ENCODE results near the gene OPN1LW. TPM values are rescaled to one million over a fixed set of nuclear protein-coding genes. Genes with fewer than 3 reads are reported as not detected.
"Not testable (repeated sequence)": the region's sequence is repeated elsewhere in the genome, so short reads cannot be mapped to it uniquely, and the experiment has no call there.

OPN1LW gene
- total and polyA plus RNA-seq, 2 donors (not counting 1 experiment from before 2014, with no cell fraction given) = not detected

DNA sequence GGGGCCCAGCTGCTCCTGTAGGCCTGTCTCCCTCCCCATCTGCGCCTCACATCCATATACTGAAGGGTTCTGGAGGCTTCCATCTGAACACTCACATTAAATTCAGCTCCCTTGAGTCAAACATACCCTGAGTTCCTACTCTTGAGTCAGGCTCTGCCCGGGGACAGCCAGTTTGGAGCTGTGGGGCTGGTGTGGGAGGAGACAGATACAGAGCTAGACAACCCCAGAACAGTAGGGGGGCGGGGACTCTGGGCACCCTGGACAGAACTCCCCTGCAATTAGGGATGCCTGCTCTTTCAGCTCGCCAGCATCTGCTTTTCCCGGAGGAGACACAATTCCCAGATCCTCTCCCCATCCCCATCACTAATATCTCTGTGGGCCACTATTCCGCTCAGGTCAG is 7.0 kb downstream of the OPN1LW start:
- H3K27ac ChIP-seq (ENCODE audit: low read length in 2 of 2); H3K4me3 Mint-ChIP-seq; H3K4me3 ChIP-seq (ENCODE audit: control extremely low read depth in 1 of 5, extremely low read depth in 1 of 5, insufficient read depth in 1 of 5, low read depth in 2 of 5, low read length in 4 of 5); H3K79me2 ChIP-seq (ENCODE audit: control insufficient read depth, insufficient read depth, low read length); H2AFZ ChIP-seq (ENCODE audit: insufficient read depth, low read depth, low read length, poor library complexity, severe bottlenecking); H3K36me3 ChIP-seq (replicated peaks in 1 of 2; ENCODE audit: control extremely low read depth in 1 of 2, control insufficient read depth in 1 of 2, extremely low read depth in 1 of 2, insufficient read depth in 2 of 2, low read length in 1 of 2); H3K27me3 Mint-ChIP-seq; POLR2A ChIA-PET; H3K9ac ChIP-seq (ENCODE audit: low read length); ATAC-seq (ENCODE audit: low read depth); H3K9me3 Mint-ChIP-seq (ENCODE audit: insufficient read depth); H3K27ac Mint-ChIP-seq; H3K4me1 ChIP-seq (ENCODE audit: control insufficient read depth in 2 of 2, insufficient read depth in 2 of 2, low read length in 2 of 2); DNase-seq; H3K4me2 ChIP-seq (replicated peaks; ENCODE audit: low read depth, low read length, poor library complexity, severe bottlenecking); CTCF ChIA-PET; H3K27me3 ChIP-seq (replicated peaks in 1 of 4; ENCODE audit: control extremely low read depth in 1 of 4, control insufficient read depth in 3 of 4, insufficient read depth in 4 of 4, low read length in 3 of 4); H3K4me1 Mint-ChIP-seq; H3K9me3 ChIP-seq (ENCODE audit: control extremely low read depth in 1 of 3, control insufficient read depth in 2 of 3, insufficient read depth in 1 of 3, low read length in 2 of 3); H4K20me1 ChIP-seq (ENCODE audit: control insufficient read depth, insufficient read depth, low read length, poor library complexity, severe bottlenecking); intact Hi-C loops (cut with micrococcal nuclease): not testable (repeated sequence)
- WGBS (ENCODE audit: insufficient coverage) = no CpG with 5 or more reads among the region's 6 CpGs

GRCh38 chrX:154156221-154156620 is 12.2 kb downstream of the OPN1LW start:
- H3K4me2 ChIP-seq (replicated peaks; ENCODE audit: low read depth, low read length, poor library complexity, severe bottlenecking); H3K4me3 Mint-ChIP-seq; H3K9ac ChIP-seq (ENCODE audit: low read length); DNase-seq; H3K79me2 ChIP-seq (ENCODE audit: control insufficient read depth, insufficient read depth, low read length); H3K27me3 Mint-ChIP-seq; H4K20me1 ChIP-seq (ENCODE audit: control insufficient read depth, insufficient read depth, low read length, poor library complexity, severe bottlenecking); intact Hi-C loops (cut with micrococcal nuclease); H2AFZ ChIP-seq (ENCODE audit: insufficient read depth, low read depth, low read length, poor library complexity, severe bottlenecking); H3K4me1 Mint-ChIP-seq; H3K4me3 ChIP-seq (ENCODE audit: control extremely low read depth in 1 of 5, extremely low read depth in 1 of 5, insufficient read depth in 1 of 5, low read depth in 2 of 5, low read length in 4 of 5); H3K27me3 ChIP-seq (replicated peaks in 1 of 4; ENCODE audit: control extremely low read depth in 1 of 4, control insufficient read depth in 3 of 4, insufficient read depth in 4 of 4, low read length in 3 of 4); ATAC-seq (ENCODE audit: low read depth); H3K4me1 ChIP-seq (ENCODE audit: control insufficient read depth in 2 of 2, insufficient read depth in 2 of 2, low read length in 2 of 2); CTCF ChIA-PET; H3K27ac Mint-ChIP-seq; H3K9me3 ChIP-seq (ENCODE audit: control extremely low read depth in 1 of 3, control insufficient read depth in 2 of 3, insufficient read depth in 1 of 3, low read length in 2 of 3); H3K9me3 Mint-ChIP-seq (ENCODE audit: insufficient read depth); H3K36me3 ChIP-seq (replicated peaks in 1 of 2; ENCODE audit: control extremely low read depth in 1 of 2, control insufficient read depth in 1 of 2, extremely low read depth in 1 of 2, insufficient read depth in 2 of 2, low read length in 1 of 2); POLR2A ChIA-PET; H3K27ac ChIP-seq (ENCODE audit: low read length in 2 of 2): not testable (repeated sequence)
- no CpG with 5 or more reads among the region's 11 CpGs for WGBS (ENCODE audit: insufficient coverage)

- no CpG with 5 or more reads among the region's 2 CpGs for WGBS (ENCODE audit: insufficient coverage)
- H3K4me1 Mint-ChIP-seq; H3K36me3 ChIP-seq (replicated peaks in 1 of 2; ENCODE audit: control extremely low read depth in 1 of 2, control insufficient read depth in 1 of 2, extremely low read depth in 1 of 2, insufficient read depth in 2 of 2, low read length in 1 of 2); H3K9me3 ChIP-seq (ENCODE audit: control extremely low read depth in 1 of 3, control insufficient read depth in 2 of 3, insufficient read depth in 1 of 3, low read length in 2 of 3); H3K9ac ChIP-seq (ENCODE audit: low read length); H4K20me1 ChIP-seq (ENCODE audit: control insufficient read depth, insufficient read depth, low read length, poor library complexity, severe bottlenecking); DNase-seq; CTCF ChIA-PET; H3K4me2 ChIP-seq (replicated peaks; ENCODE audit: low read depth, low read length, poor library complexity, severe bottlenecking); H3K4me1 ChIP-seq (ENCODE audit: control insufficient read depth in 2 of 2, insufficient read depth in 2 of 2, low read length in 2 of 2); H3K27me3 Mint-ChIP-seq; H3K27ac Mint-ChIP-seq; H3K4me3 Mint-ChIP-seq; H3K9me3 Mint-ChIP-seq (ENCODE audit: insufficient read depth); ATAC-seq (ENCODE audit: low read depth); H3K27me3 ChIP-seq (replicated peaks in 1 of 4; ENCODE audit: control extremely low read depth in 1 of 4, control insufficient read depth in 3 of 4, insufficient read depth in 4 of 4, low read length in 3 of 4); H3K4me3 ChIP-seq (ENCODE audit: control extremely low read depth in 1 of 5, extremely low read depth in 1 of 5, insufficient read depth in 1 of 5, low read depth in 2 of 5, low read length in 4 of 5); H3K79me2 ChIP-seq (ENCODE audit: control insufficient read depth, insufficient read depth, low read length); H3K27ac ChIP-seq (ENCODE audit: low read length in 2 of 2); H2AFZ ChIP-seq (ENCODE audit: insufficient read depth, low read depth, low read length, poor library complexity, severe bottlenecking); intact Hi-C loops (cut with micrococcal nuclease); POLR2A ChIA-PET: not testable (repeated sequence)
These were observed 13.2 kb downstream of the OPN1LW start for GRCh38 chrX:154157207-154157606.

DNA sequence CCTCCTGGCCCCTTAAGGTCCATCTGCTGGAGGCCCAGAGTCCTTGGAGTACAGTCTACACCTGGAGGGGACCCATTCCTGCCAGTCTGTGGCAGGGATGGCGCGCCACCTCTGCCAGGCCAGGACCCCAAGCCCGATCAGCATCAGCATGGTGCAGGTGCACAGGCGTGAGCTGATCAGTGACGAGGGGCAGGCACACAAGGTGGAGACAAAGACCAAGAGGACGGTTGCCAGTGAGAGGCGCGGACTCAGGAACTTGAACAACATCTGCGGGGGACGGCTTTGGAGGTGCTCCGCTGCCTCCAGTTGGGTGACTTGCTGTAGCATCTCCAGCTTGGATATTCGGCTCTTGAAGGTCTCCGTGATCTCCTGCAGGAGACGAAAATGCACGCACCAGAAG is 15.3 kb downstream of the OPN1LW start:
- H3K4me1 ChIP-seq (ENCODE audit: control insufficient read depth in 2 of 2, insufficient read depth in 2 of 2, low read length in 2 of 2); intact Hi-C loops (cut with micrococcal nuclease); H3K27me3 Mint-ChIP-seq; H4K20me1 ChIP-seq (ENCODE audit: control insufficient read depth, insufficient read depth, low read length, poor library complexity, severe bottlenecking); CTCF ChIA-PET; H3K27me3 ChIP-seq (replicated peaks in 1 of 4; ENCODE audit: control extremely low read depth in 1 of 4, control insufficient read depth in 3 of 4, insufficient read depth in 4 of 4, low read length in 3 of 4); H3K4me1 Mint-ChIP-seq; H3K9me3 ChIP-seq (ENCODE audit: control extremely low read depth in 1 of 3, control insufficient read depth in 2 of 3, insufficient read depth in 1 of 3, low read length in 2 of 3); H3K9me3 Mint-ChIP-seq (ENCODE audit: insufficient read depth); H3K9ac ChIP-seq (ENCODE audit: low read length); H2AFZ ChIP-seq (ENCODE audit: insufficient read depth, low read depth, low read length, poor library complexity, severe bottlenecking); H3K27ac ChIP-seq (ENCODE audit: low read length in 2 of 2); ATAC-seq (ENCODE audit: low read depth); H3K4me3 ChIP-seq (ENCODE audit: control extremely low read depth in 1 of 5, extremely low read depth in 1 of 5, insufficient read depth in 1 of 5, low read depth in 2 of 5, low read length in 4 of 5); H3K36me3 ChIP-seq (replicated peaks in 1 of 2; ENCODE audit: control extremely low read depth in 1 of 2, control insufficient read depth in 1 of 2, extremely low read depth in 1 of 2, insufficient read depth in 2 of 2, low read length in 1 of 2); DNase-seq; H3K27ac Mint-ChIP-seq; H3K4me2 ChIP-seq (replicated peaks; ENCODE audit: low read depth, low read length, poor library complexity, severe bottlenecking); H3K4me3 Mint-ChIP-seq; H3K79me2 ChIP-seq (ENCODE audit: control insufficient read depth, insufficient read depth, low read length); POLR2A ChIA-PET: not testable (repeated sequence)
- WGBS (ENCODE audit: insufficient coverage) = no CpG with 5 or more reads among the region's 15 CpGs

Data from B cell (primary cell).